HG03457 (cell line): ENCODE measurements around the gene TPRA1.
"Not testable (repeated sequence)": the region's sequence is repeated elsewhere in the genome, so short reads cannot be mapped to it uniquely, and the experiment has no call there.

Source experiments
- ATAC-seq: cut with Tn5 transposase; IDR thresholded peaks from one replicate; pipeline ENCODE4 v1.9.1; 2021; ENCODE audit warnings: moderate number of reproducible peaks; ENCODE audit not compliant: unreplicated experiment

TPRA1 gene

GRCh38 chr3:127539366-127540060, 51.0 kb downstream of the TPRA1 start:
- ATAC-seq, result no peak

- no peak for ATAC-seq
Observed at GRCh38 chr3:127538569-127538968, 52.0 kb downstream of the TPRA1 start.

DNA sequence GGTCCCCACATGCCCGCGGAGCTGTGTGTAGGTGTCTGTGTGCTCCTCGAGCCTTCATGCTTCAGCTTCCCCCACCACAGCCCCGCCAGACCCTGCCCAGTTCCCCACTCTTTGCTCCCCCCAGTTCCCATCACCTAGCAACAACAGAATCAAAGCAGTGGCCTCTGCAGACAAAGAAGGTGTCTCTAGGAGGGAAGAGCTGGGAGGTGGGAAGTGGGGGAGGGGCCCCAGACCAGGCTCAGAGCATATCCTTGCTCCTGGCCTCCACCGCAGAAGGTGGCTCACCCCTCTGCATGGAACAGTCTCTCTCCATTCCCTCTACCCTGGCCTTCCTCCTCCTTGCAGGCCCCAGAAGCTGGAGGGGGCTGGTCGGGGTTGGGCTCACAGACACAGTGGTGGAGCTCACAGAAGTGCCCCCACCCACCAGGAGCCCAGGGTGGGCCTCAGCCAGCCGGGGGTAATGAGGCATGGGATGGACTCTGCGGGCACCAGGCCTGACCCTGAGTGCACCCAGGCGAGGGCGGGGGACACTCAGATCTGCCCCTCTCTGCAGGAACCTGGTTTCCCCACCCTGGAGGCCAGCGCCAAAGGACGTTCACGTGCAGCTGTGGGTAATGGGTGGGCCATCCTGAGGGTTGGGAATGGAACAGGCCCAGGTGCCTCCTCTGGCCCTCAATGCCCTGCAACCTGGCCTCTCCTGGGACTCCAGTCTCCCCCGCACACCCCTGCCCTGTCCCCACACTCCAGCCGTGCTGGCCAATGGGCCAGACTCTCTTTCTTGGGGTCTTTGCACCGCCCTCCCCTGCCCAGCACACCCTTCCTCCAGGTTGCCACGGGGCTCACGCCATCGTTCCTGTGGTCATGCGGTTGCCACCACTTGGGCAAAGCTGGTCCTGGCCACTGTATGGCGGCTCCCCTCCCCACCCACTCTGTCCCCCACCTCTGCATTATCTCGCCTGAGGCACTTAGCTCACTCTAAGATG, 53.4 kb downstream of the TPRA1 start:
- no peak for ATAC-seq

DNA sequence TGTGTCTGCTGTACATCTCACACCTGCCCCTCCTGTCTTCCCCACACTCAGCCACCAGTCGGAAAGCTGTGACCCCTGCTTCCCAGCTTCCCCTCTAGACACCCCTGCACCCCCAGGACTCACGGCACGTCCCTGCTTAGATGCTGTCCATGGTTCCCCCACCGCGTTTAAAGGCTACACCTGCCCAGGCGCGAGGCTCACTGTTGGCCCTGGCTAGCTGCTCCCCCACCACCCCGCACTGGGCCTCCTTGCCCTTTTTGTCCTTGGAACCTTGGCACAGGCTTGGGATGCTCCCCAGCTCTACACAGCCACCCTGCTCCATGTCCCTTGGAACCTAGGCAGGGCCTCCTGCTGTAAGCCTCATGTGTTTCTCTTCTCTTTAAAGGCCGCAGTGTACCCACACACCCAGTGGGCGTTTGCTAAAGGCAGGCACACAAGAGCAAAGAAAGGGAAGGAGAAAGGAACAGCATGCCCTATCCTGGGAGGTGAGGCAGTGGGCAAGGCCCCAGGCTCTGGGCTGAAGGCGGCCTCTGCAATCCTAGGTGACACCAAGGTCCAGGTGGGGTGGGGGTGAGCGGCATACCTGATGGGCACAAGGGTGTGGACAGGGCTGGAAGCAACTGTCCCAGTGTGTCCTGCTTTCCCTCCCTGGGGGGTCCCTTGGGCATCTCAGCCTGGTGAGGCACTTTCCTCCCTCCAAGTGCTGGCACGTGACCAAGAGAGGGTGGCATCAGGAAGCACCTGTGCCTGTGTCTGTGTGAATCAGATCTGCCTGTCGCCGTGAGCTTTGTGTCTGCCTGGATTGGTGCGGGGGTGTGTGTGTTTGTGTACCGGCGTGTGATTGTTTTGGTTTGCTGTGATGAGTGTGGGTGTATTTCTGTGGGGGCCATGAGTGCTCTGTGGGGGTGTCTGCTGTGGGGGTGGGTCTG, 54.4 kb downstream of the TPRA1 start:
- no peak for ATAC-seq

DNA sequence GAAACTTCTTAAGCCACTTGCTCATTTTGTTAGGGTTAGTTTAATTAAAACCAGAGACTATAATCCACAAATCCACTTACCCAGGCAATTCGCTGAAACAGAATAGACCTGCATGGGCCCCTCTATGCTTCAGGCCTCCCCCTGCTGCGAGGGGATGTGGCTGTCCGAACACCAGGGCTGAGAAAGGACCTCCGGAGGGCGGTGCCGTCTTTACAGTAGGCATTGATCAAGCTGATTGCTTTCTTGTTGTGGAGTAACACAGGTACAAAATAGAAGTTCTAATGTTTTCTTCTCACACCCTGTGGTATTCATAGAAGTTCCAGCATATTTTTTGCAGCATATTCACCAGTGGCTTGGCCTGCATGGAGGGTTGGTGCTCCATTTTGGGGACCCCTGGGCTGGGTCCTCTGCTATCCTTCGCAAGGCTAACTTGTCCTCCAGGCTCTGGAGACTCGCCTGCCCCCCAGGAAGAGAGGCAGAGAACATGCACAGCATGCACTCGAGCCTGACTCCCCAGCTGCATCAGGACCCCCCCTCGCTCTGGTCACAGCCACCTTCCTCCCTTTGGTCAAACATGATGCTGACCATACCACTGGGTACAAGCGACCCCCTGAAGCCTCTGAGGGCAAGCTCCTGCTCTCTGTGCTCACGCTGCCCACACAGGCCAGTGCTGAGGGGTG, 55.3 kb downstream of the TPRA1 start:
- ATAC-seq, result no peak

- no peak for ATAC-seq
Observed at GRCh38 chr3:127534564-127534963, 56.0 kb downstream of the TPRA1 start.

DNA sequence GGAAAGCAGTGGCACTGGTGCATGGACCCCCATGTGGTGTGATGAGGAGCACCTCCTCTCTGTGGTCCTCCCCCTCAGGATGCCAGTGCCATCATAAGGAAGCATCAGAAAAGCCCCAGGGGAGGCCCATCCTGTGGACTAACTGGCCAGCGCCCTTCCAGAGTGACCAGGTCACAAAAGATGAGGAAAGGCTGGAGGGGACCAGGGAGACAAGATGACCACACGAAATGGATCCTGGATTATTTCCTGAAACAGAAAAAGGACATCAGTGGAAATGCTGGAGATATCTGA, 56.4 kb downstream of the TPRA1 start:
- ATAC-seq, result no peak

DNA sequence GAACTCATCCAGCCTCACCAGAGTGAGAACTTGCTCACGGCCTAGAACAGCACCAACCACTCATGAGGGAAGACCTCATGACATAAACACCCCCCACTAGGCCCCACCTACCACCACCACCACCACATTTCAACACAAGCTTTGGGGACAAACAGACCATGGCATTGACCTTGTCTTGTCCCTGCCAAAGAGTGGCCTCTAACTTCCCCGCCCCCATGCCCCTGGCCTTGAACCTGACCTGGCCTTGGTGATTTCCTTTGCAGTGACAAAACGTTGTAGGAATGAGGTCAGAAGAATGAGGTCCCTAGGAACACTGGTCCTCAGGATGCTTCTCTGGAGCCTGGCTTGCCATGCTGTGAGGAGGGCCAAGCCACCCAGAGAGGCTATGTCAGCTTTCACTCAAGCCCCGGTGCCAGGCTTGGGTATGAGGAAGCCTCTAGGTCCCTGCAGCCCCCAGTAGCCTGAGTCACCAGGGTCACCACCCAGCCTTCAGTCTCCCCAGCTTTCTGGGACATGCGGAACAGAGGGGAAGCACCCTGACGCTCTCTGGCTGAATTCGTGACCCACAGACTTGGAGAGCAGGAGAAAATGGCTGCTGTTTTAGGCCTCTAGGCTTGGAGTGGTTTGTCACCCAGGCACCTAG, 57.9 kb downstream of the TPRA1 start:
- no peak for ATAC-seq

DNA sequence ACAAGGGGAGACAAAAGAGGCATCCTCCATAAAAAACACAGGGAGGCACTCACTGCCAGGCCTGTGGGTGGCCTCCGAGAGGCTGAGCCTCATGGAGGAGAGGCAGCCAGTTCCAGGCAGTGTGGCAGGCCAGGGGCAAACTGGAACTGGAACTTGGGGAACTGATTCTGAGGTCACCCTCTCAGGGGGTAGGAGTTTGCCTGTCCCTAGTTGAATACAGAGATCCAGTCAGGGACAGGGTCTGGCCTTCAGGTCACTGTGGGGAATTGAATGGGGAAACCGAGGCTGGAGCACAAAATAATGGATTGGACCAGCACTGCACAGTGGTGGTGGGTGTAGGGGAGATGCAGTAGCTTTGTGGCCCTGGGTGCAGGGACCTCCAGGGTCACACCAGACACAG, 58.7 kb downstream of the TPRA1 start:
- ATAC-seq, result no peak

- ATAC-seq, result not testable (repeated sequence)
Observed at GRCh38 chr3:127530863-127531262, 59.7 kb downstream of the TPRA1 start.

GRCh38 chr3:127529346-127530188, 61.0 kb downstream of the TPRA1 start:
- ATAC-seq, result no peak

DNA sequence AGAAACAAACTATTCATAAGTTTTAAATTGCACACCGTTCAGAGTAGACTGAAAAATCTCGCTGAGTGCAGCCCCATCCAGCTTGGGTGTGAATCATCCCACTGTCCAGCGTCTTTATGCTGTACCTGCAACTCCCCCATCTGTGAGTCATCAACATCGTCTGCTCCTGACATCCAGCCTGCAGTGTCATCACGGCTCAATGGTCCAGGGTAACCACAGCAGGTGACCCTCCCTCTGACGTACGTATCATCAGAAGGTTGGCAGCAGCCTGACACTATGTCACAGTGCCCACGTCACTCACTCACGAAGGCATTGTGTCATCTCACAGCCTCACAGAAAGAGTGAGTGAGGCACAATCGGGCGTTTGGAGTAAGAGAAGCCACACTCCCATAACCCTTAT, 65.2 kb downstream of the TPRA1 start:
- ATAC-seq, result no peak

DNA sequence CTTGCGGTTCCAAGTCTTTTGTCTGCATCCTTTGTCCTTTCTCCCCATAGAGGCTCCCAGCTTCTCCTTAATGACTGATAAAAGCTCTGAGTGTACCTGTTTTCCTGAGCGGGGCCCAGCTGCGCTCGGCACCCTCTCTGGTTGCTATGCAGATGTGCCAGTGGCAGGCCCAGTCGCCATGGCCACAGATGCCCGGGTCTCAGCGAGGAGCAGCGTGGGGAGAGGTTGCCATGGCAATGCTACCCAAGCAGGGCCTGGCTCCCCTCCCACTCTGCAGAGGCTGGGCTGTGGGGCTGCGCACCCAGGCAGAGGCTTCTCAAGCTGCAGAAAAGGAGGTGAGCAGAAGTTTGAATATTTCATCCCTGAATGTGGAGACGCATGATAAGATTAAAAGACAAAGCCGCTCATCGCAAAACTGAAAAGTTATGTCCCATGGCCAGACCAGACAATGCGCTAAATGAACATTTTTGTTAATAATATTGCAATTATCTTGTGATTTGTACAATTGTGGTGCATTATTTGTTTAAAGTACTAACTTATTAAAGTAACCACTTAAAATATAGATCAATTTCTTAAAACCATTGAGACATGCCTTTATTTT, 66.1 kb downstream of the TPRA1 start:
- no peak for ATAC-seq
